Upper lobe of right lung (tissue), 1 donor: Measurements from ENCODE around the gene CDK13. TPM values are rescaled to one million over a fixed set of nuclear protein-coding genes. Genes with fewer than 3 reads are reported as not detected.

Source experiments
- ATAC-seq: fragments of 200-7000 bp; cut with Tn5 transposase; one replicate; pipeline ENCODE4 v1.9.1; 2020; ENCODE audit warnings: mild to moderate bottlenecking, moderate library complexity
- DNase-seq: peaks from one replicate; pipeline ENCODE4 v3.0.0-alpha.2; 2020
- H3K27ac ChIP-seq: fragments of 200-600 bp; one replicate; pipeline ENCODE4 v1.8.0; 2022
- H3K27me3 ChIP-seq: fragments of 200-600 bp; one replicate; pipeline ENCODE4 v1.8.0; 2022; ENCODE audit warnings: mild to moderate bottlenecking
- H3K36me3 ChIP-seq: fragments of 200-600 bp; one replicate; pipeline ENCODE4 v1.8.0; 2022
- H3K4me1 ChIP-seq: fragments of 200-600 bp; one replicate; pipeline ENCODE4 v1.8.0; 2022
- H3K4me3 ChIP-seq: fragments of 200-600 bp; one replicate; pipeline ENCODE4 v1.8.0; 2022; ENCODE audit warnings: mild to moderate bottlenecking
- H3K9me3 ChIP-seq: fragments of 200-600 bp; one replicate; pipeline ENCODE4 v1.8.0; 2022
- intact Hi-C: fragments of 100-400 bp; cut with DNase I; formaldehyde crosslinking; loops from one replicate; pipeline ENCODE4 v1.11.0; 2022
- total RNA-seq: library from RNA; stranded (reverse); fragmentation: NEBNext Ultra II Directional; extraction: Animal tissue kit (Norgen Biotek cat#: 25700); gene quantifications from one replicate; pipeline ENCODE4 v1.2.1, GENCODE V29; 2021
- TF ChIP-seq, protein P1 (sequence below): fragments of 200-600 bp; IDR thresholded peaks from one replicate; pipeline ENCODE4 v1.8.0; 2022; ENCODE audit warnings: antibody characterized with exemption
- donor health status: DM: no; HTN: yes; CAD: no; lungs with severe emphysema.

The CDK13 gene
- total RNA-seq, 1 donor from 2014 or later = 51.4 TPM

DNA sequence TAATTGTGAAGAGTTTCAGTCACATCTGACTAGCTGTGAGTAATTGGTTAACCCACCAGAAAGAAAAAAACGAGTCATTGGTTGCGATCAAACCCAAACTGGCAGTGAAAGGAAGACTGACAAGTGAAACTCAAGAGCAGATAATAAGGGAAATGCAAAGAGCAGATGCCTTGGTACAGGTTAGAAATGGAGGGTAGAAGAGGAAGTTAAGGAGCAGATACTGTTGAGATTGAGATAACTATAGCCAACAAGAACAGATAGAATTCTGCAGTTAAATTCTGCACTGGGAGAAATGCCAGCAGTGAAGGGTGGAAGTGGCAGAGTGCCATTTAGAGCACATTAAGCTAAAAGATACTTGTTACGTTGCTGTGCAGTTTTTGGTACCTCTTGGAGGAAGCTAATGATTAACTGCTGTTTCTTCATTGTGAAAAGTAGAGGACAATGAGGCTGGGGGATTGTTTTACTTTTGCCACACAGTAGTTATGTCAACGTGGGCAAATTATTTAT lies 65.8 kb downstream of the CDK13 start:
- DNase-seq = no peak
- no peak overlapping the region for H3K27ac ChIP-seq
- no peaks in the 10 kb centered on the region for H3K9me3 ChIP-seq
- no peak overlapping the region for H3K4me3 ChIP-seq
- TF ChIP-seq, protein P1, sequence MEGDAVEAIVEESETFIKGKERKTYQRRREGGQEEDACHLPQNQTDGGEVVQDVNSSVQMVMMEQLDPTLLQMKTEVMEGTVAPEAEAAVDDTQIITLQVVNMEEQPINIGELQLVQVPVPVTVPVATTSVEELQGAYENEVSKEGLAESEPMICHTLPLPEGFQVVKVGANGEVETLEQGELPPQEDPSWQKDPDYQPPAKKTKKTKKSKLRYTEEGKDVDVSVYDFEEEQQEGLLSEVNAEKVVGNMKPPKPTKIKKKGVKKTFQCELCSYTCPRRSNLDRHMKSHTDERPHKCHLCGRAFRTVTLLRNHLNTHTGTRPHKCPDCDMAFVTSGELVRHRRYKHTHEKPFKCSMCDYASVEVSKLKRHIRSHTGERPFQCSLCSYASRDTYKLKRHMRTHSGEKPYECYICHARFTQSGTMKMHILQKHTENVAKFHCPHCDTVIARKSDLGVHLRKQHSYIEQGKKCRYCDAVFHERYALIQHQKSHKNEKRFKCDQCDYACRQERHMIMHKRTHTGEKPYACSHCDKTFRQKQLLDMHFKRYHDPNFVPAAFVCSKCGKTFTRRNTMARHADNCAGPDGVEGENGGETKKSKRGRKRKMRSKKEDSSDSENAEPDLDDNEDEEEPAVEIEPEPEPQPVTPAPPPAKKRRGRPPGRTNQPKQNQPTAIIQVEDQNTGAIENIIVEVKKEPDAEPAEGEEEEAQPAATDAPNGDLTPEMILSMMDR = no peak
- no peaks in the 10 kb centered on the region for H3K27me3 ChIP-seq
- intact Hi-C loops = no loop called here
- H3K4me1 ChIP-seq = peaks cover 8% of the 10 kb centered on the region
- peak; percentile 33 for ATAC-seq
- peaks cover 17% of the 10 kb centered on the region for H3K36me3 ChIP-seq

GRCh38 chr7:40019558-40019957 lies 69.5 kb downstream of the CDK13 start:
- intact Hi-C loops = no loop called here
- no peak overlapping the region for H3K4me3 ChIP-seq
- no peaks in the 10 kb centered on the region for H3K27me3 ChIP-seq
- H3K9me3 ChIP-seq = no peaks in the 10 kb centered on the region
- DNase-seq (no peak), ATAC-seq (no peak)
- TF ChIP-seq, protein P1 = no peak
- no peak overlapping the region for H3K27ac ChIP-seq
- H3K36me3 ChIP-seq = peaks cover 27% of the 10 kb centered on the region
- peaks cover 8% of the 10 kb centered on the region for H3K4me1 ChIP-seq

DNA sequence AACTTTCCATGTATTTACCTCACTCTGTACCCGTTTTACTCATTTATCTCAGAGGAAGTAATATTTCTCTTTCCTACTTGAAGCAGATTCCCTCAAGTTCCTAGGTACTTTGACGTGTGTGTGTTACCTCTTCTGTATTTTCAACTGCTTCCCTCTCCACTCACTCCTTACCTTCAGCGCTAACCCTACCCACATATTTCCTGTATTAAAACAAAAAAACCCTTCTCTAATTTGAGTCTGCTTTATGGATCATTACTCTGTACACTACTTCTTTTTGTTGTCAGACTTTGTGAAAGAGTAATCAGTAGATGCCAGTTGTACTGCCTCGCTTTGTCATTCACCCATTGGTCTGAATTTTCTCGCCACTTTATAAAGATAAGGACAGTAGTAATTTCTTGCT lies 74.0 kb downstream of the CDK13 start:
- TF ChIP-seq, protein P1 = no peak
- DNase-seq = no peak
- Histone ChIP-seq H3K9me3 (no peaks in the 10 kb centered on the region), H3K4me1 (no peaks in the 10 kb centered on the region), H3K36me3 (peaks cover 22% of the 10 kb centered on the region), H3K4me3 (no peak overlapping the region), H3K27me3 (no peaks in the 10 kb centered on the region), H3K27ac (no peak overlapping the region)
- no peak for ATAC-seq
- intact Hi-C loops = no loop called here

DNA sequence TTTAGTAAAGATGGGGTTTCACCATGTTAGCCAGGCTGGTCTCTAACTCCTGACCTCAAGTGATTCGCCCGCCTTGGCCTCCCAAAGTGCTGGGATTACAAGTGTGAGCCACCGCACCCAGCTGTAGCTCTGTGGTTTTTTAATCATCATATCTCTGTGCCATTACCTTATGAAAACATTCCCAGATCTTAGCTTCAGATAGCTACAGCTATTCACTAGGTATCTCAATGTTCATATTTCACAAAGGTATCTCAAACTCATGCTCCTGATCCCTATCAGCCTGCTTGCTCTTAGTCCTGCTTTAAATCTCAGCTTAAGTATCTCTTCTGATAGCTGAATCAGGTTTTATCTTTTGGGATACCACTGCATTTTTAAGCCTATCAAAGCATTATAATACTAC lies 74.8 kb downstream of the CDK13 start:
- ATAC-seq (no peak), DNase-seq (no peak)
- Histone ChIP-seq H3K36me3 (peaks cover 16% of the 10 kb centered on the region), H3K4me1 (no peaks in the 10 kb centered on the region), H3K9me3 (no peaks in the 10 kb centered on the region), H3K4me3 (no peak overlapping the region), H3K27ac (no peak overlapping the region), H3K27me3 (no peaks in the 10 kb centered on the region)
- intact Hi-C loops = no loop called here
- TF ChIP-seq, protein P1 = no peak

DNA sequence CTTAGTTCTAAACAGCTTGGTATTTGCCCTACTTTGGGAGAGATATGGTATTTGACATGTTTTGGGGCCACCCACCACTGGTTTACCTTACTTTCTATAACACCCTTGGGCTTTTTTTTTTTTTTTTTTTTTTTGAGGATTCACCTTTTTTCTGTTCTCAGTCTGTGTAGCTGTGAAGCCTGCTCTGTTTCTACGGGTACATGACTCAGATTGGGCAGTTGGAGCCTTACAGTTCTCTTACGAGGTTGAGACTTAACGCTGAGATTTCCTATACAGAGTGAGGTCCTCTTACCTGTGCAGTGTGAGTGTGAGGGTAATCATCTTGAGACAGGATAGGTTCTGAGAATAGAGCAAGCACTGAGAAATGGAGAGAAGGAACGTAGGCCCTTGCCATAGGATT lies 77.5 kb downstream of the CDK13 start:
- no peak for DNase-seq
- no peak overlapping the region for H3K4me3 ChIP-seq
- ATAC-seq = no peak
- H3K27ac ChIP-seq = no peak overlapping the region
- TF ChIP-seq, protein P1 = no peak
- no peaks in the 10 kb centered on the region for H3K9me3 ChIP-seq
- peaks cover 25% of the 10 kb centered on the region for H3K36me3 ChIP-seq
- H3K27me3 ChIP-seq = no peaks in the 10 kb centered on the region
- intact Hi-C loops = no loop called here
- no peaks in the 10 kb centered on the region for H3K4me1 ChIP-seq

- intact Hi-C loops = no loop called here
Observed at GRCh38 chr7:40033826-40034225, 83.8 kb downstream of the CDK13 start.

More at GRCh38 chr7:40033826-40034225, 83.8 kb downstream of the CDK13 start:
- Histone ChIP-seq H3K36me3 (peaks cover 13% of the 10 kb centered on the region), H3K4me1 (peaks cover 4% of the 10 kb centered on the region), H3K27me3 (no peaks in the 10 kb centered on the region), H3K9me3 (no peaks in the 10 kb centered on the region), H3K27ac (no peak overlapping the region), H3K4me3 (no peak overlapping the region)
- no peak for ATAC-seq
- TF ChIP-seq, protein P1 = no peak
- no peak for DNase-seq
